Calu3 (cell line): ENCODE measurements around the gene IDUA. TPM values are rescaled to one million over a fixed set of nuclear protein-coding genes. Genes with fewer than 3 reads are reported as not detected.

Experiments
- BruUV-seq: library from RNA; stranded (reverse); fragments of 400-500 nt; replicated peaks from 2 replicates; lab custom pipeline; 2021; lab: Mats Ljungman, UMichigan
- CTCF ChIA-PET: fragments of 300-600 bp; sonication (Branson Sonifier 250); formaldehyde crosslinking; loops from one replicate; lab custom pipeline; 2022; ENCODE audit warnings: antibody characterized with exemption; lab: Charles Lee
- DNase-seq: peaks from one replicate; pipeline ENCODE4 v3.0.0; 2022
- H3K27ac Mint-ChIP-seq: one replicate; pipeline ENCODE4 v1.8.0; 2022; ENCODE audit warnings: mixed read lengths; ENCODE audit not compliant: unreplicated experiment
- H3K27me3 Mint-ChIP-seq: one replicate; pipeline ENCODE4 v1.8.0; 2022; ENCODE audit warnings: mixed read lengths; ENCODE audit not compliant: unreplicated experiment
- H3K36me3 Mint-ChIP-seq: one replicate; pipeline ENCODE4 v1.8.0; 2022; ENCODE audit warnings: mild to moderate bottlenecking, moderate library complexity, mixed read lengths; ENCODE audit not compliant: insufficient read depth, unreplicated experiment
- H3K4me1 Mint-ChIP-seq: one replicate; pipeline ENCODE4 v1.8.0; 2022; ENCODE audit warnings: mild to moderate bottlenecking, low read depth, mixed read lengths; ENCODE audit not compliant: unreplicated experiment
- H3K4me3 Mint-ChIP-seq: one replicate; pipeline ENCODE4 v1.8.0; 2022; ENCODE audit warnings: mild to moderate bottlenecking, low read depth, moderate library complexity, mixed read lengths; ENCODE audit not compliant: unreplicated experiment
- H3K9me3 Mint-ChIP-seq: one replicate; pipeline ENCODE4 v1.8.0; 2022; ENCODE audit warnings: low read depth, mixed read lengths; ENCODE audit not compliant: unreplicated experiment
- intact Hi-C: fragments of 100-400 bp; cut with micrococcal nuclease; formaldehyde crosslinking; loops from one replicate; pipeline ENCODE4 v1.10.0; 2022; ENCODE audit not compliant: unreplicated experiment
- total RNA-seq: library from RNA; stranded (reverse); gene quantifications from 2 replicates; pipeline ENCODE4 v1.2.3, GENCODE V29; 2022
- TF ChIP-seq, protein P1 (sequence below): fragments of 200-600 bp; IDR thresholded peaks from one replicate; pipeline ENCODE4 v1.8.0; 2022; ENCODE audit warnings: antibody characterized with exemption; ENCODE audit not compliant: unreplicated experiment

The IDUA gene
- total RNA-seq, 1 experiment from 2014 or later = 38.8 TPM

DNA sequence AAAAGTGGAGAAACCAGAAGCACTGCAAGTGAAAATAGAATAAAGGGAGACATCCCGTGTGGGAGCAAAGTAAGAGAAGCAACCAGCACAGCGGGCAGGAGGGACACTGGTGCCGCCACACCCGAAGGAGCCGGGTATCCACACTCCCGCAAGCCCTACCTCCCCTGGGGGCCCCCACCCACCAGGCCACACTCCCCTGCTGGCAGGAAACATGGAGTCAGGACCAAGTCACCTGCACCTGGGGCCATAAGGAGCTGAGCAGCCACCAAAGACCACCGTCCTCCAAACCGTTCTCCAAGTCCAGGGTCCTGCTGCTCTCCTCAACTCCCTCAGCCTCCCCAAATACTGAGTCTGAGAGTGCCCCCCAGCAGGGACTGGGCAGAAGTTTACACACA lies 55.1 kb downstream of the IDUA start:
- TF ChIP-seq, protein P1, sequence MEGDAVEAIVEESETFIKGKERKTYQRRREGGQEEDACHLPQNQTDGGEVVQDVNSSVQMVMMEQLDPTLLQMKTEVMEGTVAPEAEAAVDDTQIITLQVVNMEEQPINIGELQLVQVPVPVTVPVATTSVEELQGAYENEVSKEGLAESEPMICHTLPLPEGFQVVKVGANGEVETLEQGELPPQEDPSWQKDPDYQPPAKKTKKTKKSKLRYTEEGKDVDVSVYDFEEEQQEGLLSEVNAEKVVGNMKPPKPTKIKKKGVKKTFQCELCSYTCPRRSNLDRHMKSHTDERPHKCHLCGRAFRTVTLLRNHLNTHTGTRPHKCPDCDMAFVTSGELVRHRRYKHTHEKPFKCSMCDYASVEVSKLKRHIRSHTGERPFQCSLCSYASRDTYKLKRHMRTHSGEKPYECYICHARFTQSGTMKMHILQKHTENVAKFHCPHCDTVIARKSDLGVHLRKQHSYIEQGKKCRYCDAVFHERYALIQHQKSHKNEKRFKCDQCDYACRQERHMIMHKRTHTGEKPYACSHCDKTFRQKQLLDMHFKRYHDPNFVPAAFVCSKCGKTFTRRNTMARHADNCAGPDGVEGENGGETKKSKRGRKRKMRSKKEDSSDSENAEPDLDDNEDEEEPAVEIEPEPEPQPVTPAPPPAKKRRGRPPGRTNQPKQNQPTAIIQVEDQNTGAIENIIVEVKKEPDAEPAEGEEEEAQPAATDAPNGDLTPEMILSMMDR = no peak
- peak overlapping the region; percentile 26 for H3K4me3 Mint-ChIP-seq
- peaks cover 12% of the 10 kb centered on the region for H3K36me3 Mint-ChIP-seq
- no peak for DNase-seq
- intact Hi-C loops = no loop called here
- H3K4me1 Mint-ChIP-seq = peaks cover 26% of the 10 kb centered on the region
- no peaks in the 10 kb centered on the region for H3K9me3 Mint-ChIP-seq
- H3K27ac Mint-ChIP-seq = no peak overlapping the region
- H3K27me3 Mint-ChIP-seq = no peaks in the 10 kb centered on the region
- CTCF ChIA-PET = no interaction called here
- BruUV-seq = no TSS peak

- no peaks in the 10 kb centered on the region for H3K9me3 Mint-ChIP-seq
- H3K36me3 Mint-ChIP-seq = peaks cover 12% of the 10 kb centered on the region
- no peak overlapping the region for H3K27ac Mint-ChIP-seq
- intact Hi-C loops = no loop called here
- no peak overlapping the region for H3K4me3 Mint-ChIP-seq
- CTCF ChIA-PET = no interaction called here
- H3K27me3 Mint-ChIP-seq = no peaks in the 10 kb centered on the region
- H3K4me1 Mint-ChIP-seq = peaks cover 26% of the 10 kb centered on the region
- BruUV-seq = no TSS peak
- TF ChIP-seq, protein P1 = no peak
- DNase-seq = no peak
Measured at GRCh38 chr4:1042352-1043055, 55.7 kb downstream of the IDUA start.

- peak overlapping the region; percentile 67 for H3K27ac Mint-ChIP-seq
- intact Hi-C loops = no loop called here
- no peak for DNase-seq
- no TSS peak for BruUV-seq
- H3K27me3 Mint-ChIP-seq = no peaks in the 10 kb centered on the region
- H3K9me3 Mint-ChIP-seq = no peaks in the 10 kb centered on the region
- TF ChIP-seq, protein P1 = no peak
- peaks cover 12% of the 10 kb centered on the region for H3K36me3 Mint-ChIP-seq
- H3K4me1 Mint-ChIP-seq = peaks cover 26% of the 10 kb centered on the region
- CTCF ChIA-PET = interaction anchor here (0.6 to 1.4 kb wide), 2 partner anchors 16 to 33 kb away, joined by 3 read pairs; no protein-coding TSS in a partner anchor
- peak overlapping the region; percentile 39 for H3K4me3 Mint-ChIP-seq
Measured at GRCh38 chr4:1043162-1043561, 56.3 kb downstream of the IDUA start.

- intact Hi-C loops = no loop called here
- peaks cover 12% of the 10 kb centered on the region for H3K36me3 Mint-ChIP-seq
- CTCF ChIA-PET = interaction anchor here (0.6 to 1.4 kb wide), 2 partner anchors 15 to 33 kb away, joined by 3 read pairs; no protein-coding TSS in a partner anchor
- no peaks in the 10 kb centered on the region for H3K9me3 Mint-ChIP-seq
- peaks cover 26% of the 10 kb centered on the region for H3K4me1 Mint-ChIP-seq
- peak overlapping the region; percentile 67 for H3K27ac Mint-ChIP-seq
- H3K4me3 Mint-ChIP-seq = peak overlapping the region; percentile 39
- BruUV-seq = TSS peak; percentile 68
- DNase-seq = peak; percentile 92
- H3K27me3 Mint-ChIP-seq = no peaks in the 10 kb centered on the region
- TF ChIP-seq, protein P1 = no peak
Measured at GRCh38 chr4:1043651-1044468, 57.0 kb downstream of the IDUA start.
